SK-N-SH treated with all-trans-retinoic acid at 6 μM for 48 hours (cell line): ENCODE results near the gene CEACAM4.

ENCODE experiments used
- ATAC-seq: fragments of 200-7000 bp; cut with Tn5 transposase; 3 replicates; pipeline ENCODE4 v1.9.1; 2020; ENCODE audit warnings: mild to moderate bottlenecking, moderate library complexity
- ARNTL ChIP-seq: fragments of 450-650 bp; formaldehyde crosslinking; IDR thresholded peaks from 2 replicates; pipeline ENCODE4 v1.5.0; 2020; ENCODE audit warnings: low read depth, mild to moderate bottlenecking, moderate library complexity, borderline replicate concordance
- CREB5 ChIP-seq: fragments of 250-450 bp; sonication (Bioruptor Pico); IDR thresholded peaks from 2 replicates; pipeline ENCODE4 v1.5.1; 2020; ENCODE audit warnings: low read depth, mild to moderate bottlenecking, moderate library complexity
- CSDC2 ChIP-seq: fragments of 250-450 bp; sonication (Bioruptor Pico); IDR thresholded peaks from 2 replicates; pipeline ENCODE4 v1.5.0; 2020; ENCODE audit warnings: mild to moderate bottlenecking, moderate library complexity
- CSRNP3 ChIP-seq: fragments of 250-450 bp; sonication (Bioruptor Pico); IDR thresholded peaks from 2 replicates; pipeline ENCODE4 v1.5.1; 2021; ENCODE audit warnings: mild to moderate bottlenecking, moderate library complexity
- ESRRG ChIP-seq: fragments of 250-450 bp; sonication (Bioruptor Pico); IDR thresholded peaks from 2 replicates; pipeline ENCODE4 v1.6.1; 2021; ENCODE audit warnings: mild to moderate bottlenecking
- GLIS3 ChIP-seq: fragments of 250-450 bp; sonication (Bioruptor Pico); IDR thresholded peaks from 2 replicates; pipeline ENCODE4 v1.5.0; 2020; ENCODE audit warnings: mild to moderate bottlenecking, moderate library complexity
- ISL1 ChIP-seq: fragments of 250-450 bp; sonication (Bioruptor Pico); IDR thresholded peaks from 2 replicates; pipeline ENCODE4 v2.1.2; 2022; ENCODE audit warnings: mild to moderate bottlenecking, moderate library complexity
- OSR1 ChIP-seq: fragments of 250-450 bp; sonication (Bioruptor Pico); IDR thresholded peaks from 2 replicates; pipeline ENCODE4 v1.8.0; 2022; ENCODE audit warnings: moderate library complexity, mild to moderate bottlenecking, inconsistent platforms
- PATZ1 ChIP-seq: fragments of 250-450 bp; sonication (Bioruptor Pico); IDR thresholded peaks from 2 replicates; pipeline ENCODE4 v1.8.0; 2020; ENCODE audit warnings: mild to moderate bottlenecking, moderate library complexity, borderline replicate concordance
- POU6F1 ChIP-seq: fragments of 250-450 bp; sonication (Bioruptor Pico); IDR thresholded peaks from 2 replicates; pipeline ENCODE4 v1.8.0; 2021; ENCODE audit warnings: low read depth, mild to moderate bottlenecking, moderate library complexity, borderline replicate concordance
- RARB ChIP-seq: fragments of 250-450 bp; sonication (Bioruptor Pico); IDR thresholded peaks from 2 replicates; pipeline ENCODE4 v1.8.0; 2021; ENCODE audit warnings: mild to moderate bottlenecking, moderate library complexity
- SNAI2 ChIP-seq: fragments of 250-450 bp; sonication (Bioruptor Pico); IDR thresholded peaks from 2 replicates; pipeline ENCODE4 v1.5.0; 2020; ENCODE audit warnings: mild to moderate bottlenecking, moderate library complexity
- TCF4 ChIP-seq: fragments of 250-450 bp; sonication (Bioruptor Pico); IDR thresholded peaks from 2 replicates; pipeline ENCODE4 v1.8.0; 2021; ENCODE audit warnings: mild to moderate bottlenecking, moderate library complexity, borderline replicate concordance
- TOX ChIP-seq: fragments of 250-450 bp; sonication (Bioruptor Pico); IDR thresholded peaks from 2 replicates; pipeline ENCODE4 v1.8.0; 2021; ENCODE audit warnings: mild to moderate bottlenecking, moderate library complexity, borderline replicate concordance
- TSHZ2 ChIP-seq: fragments of 250-450 bp; sonication (Bioruptor Pico); IDR thresholded peaks from 2 replicates; pipeline ENCODE4 v1.5.0; 2020; ENCODE audit warnings: mild to moderate bottlenecking, moderate library complexity
- ZC3H10 ChIP-seq: fragments of 250-450 bp; sonication (Bioruptor Pico); IDR thresholded peaks from 2 replicates; pipeline ENCODE4 v1.5.1; 2021; ENCODE audit warnings: mild to moderate bottlenecking, moderate library complexity
- ZFP3 ChIP-seq: fragments of 250-450 bp; sonication (Bioruptor Pico); IDR thresholded peaks from 2 replicates; pipeline ENCODE4 v1.5.0; 2020; ENCODE audit warnings: mild to moderate bottlenecking, moderate library complexity
- ZFP30 ChIP-seq: fragments of 450-650 bp; formaldehyde crosslinking; IDR thresholded peaks from 2 replicates; pipeline ENCODE4 v1.5.0; 2022; ENCODE audit warnings: mild to moderate bottlenecking, moderate library complexity
- ZNF565 ChIP-seq: fragments of 450-650 bp; formaldehyde crosslinking; conservative IDR thresholded peaks from 2 replicates; pipeline ENCODE4 v1.5.0; 2020; ENCODE audit warnings: low read depth, mild to moderate bottlenecking, moderate library complexity
- ZNF8 ChIP-seq: fragments of 450-650 bp; formaldehyde crosslinking; IDR thresholded peaks from 2 replicates; pipeline ENCODE4 v1.5.0; 2020; ENCODE audit warnings: mild to moderate bottlenecking, moderate library complexity

Gene CEACAM4

GRCh38 chr19:41623360-41623759 lies 3.5 kb downstream of the CEACAM4 start:
- ATAC-seq, result no peak
- TF ChIP-seq SNAI2 (CRISPR knock-in tag), result no peak
- TF ChIP-seq PATZ1, result no peak
- TF ChIP-seq ZNF565, result no peak
- TF ChIP-seq TOX (CRISPR knock-in tag), result no peak
- no peak for TF ChIP-seq ZNF8 (CRISPR knock-in tag)
- no peak for TF ChIP-seq ZFP30
- no peak for TF ChIP-seq ARNTL (CRISPR knock-in tag)
- no peak for TF ChIP-seq ZFP3 (CRISPR knock-in tag)
- no peak for TF ChIP-seq OSR1 (CRISPR knock-in tag)
- no peak for TF ChIP-seq RARB
- TF ChIP-seq TSHZ2 (CRISPR knock-in tag), result no peak
- no peak for TF ChIP-seq CSDC2 (CRISPR knock-in tag)
- no peak for TF ChIP-seq ISL1
- TF ChIP-seq POU6F1 (CRISPR knock-in tag), result no peak
- no peak for TF ChIP-seq CREB5 (CRISPR knock-in tag)
- TF ChIP-seq GLIS3 (CRISPR knock-in tag), result no peak
- TF ChIP-seq TCF4 (CRISPR knock-in tag), result no peak
- TF ChIP-seq, all 23 proteins: peak for 0

GRCh38 chr19:41621654-41622053 lies 5.2 kb downstream of the CEACAM4 start:
- ATAC-seq, result no peak
- TF ChIP-seq ISL1, result no peak
- no peak for TF ChIP-seq ZC3H10 (CRISPR knock-in tag)
- no peak for TF ChIP-seq CREB5 (CRISPR knock-in tag)
- no peak for TF ChIP-seq TOX (CRISPR knock-in tag)

- TF ChIP-seq TOX (CRISPR knock-in tag) (no peak), SNAI2 (CRISPR knock-in tag) (no peak), CSDC2 (CRISPR knock-in tag) (no peak)
- TF ChIP-seq, all 23 proteins: peak for 0
- ATAC-seq, result no peak
These were observed 5.6 kb downstream of the CEACAM4 start for GRCh38 chr19:41621226-41621625.

- ATAC-seq, result no peak
- TF ChIP-seq ZFP30, result no peak
- no peak for TF ChIP-seq CSRNP3 (CRISPR knock-in tag)
- no peak for TF ChIP-seq RARB
- no peak for TF ChIP-seq PATZ1
- no peak for TF ChIP-seq ESRRG
- TF ChIP-seq ZFP3 (CRISPR knock-in tag), result no peak
- TF ChIP-seq ISL1, result no peak
- TF ChIP-seq GLIS3 (CRISPR knock-in tag), result no peak
- TF ChIP-seq ZNF8 (CRISPR knock-in tag), result no peak
- no peak for TF ChIP-seq CSDC2 (CRISPR knock-in tag)
- TF ChIP-seq POU6F1 (CRISPR knock-in tag), result no peak
- TF ChIP-seq ZC3H10 (CRISPR knock-in tag), result no peak
- TF ChIP-seq TOX (CRISPR knock-in tag), result no peak
These were observed 6.7 kb downstream of the CEACAM4 start for GRCh38 chr19:41620171-41620570.
